HG03095 (cell line): ENCODE data around the gene CCDC90B.

Experiments
- ATAC-seq: cut with Tn5 transposase; IDR thresholded peaks from one replicate; pipeline ENCODE4 v1.9.1; 2021; ENCODE audit warnings: moderate library complexity; ENCODE audit not compliant: unreplicated experiment

The CCDC90B gene

DNA sequence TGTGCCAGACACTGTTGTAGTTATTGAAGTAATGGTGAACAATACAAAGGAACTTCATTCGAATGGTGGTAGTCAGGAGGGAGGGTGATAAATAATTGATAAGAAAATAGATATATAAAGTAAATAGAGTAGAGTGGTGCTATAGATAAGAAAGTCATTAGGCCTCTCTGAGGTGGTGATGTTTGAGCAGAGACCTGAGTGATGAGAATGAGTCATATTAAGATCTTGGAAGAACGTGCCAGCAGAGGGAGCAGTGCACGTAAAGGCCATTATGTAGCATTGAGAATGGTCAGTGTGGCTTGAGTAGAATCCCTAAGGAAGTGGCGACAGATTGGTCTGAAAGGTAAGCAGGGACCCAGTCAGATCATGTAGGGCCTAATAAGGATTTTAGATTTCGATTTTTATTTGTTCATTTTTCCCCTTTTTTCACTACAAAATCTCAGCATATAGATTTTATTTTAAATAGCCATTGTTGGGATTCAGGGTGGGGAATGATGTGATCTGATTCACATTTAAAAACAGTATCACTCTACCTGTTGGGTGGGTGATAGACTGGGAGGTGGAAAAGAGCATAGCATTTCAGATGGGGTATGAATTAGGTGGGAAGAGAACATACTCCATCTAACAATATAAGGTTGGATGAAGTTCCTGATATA lies 44.7 kb downstream of the CCDC90B start:
- peak; percentile 72 for ATAC-seq

DNA sequence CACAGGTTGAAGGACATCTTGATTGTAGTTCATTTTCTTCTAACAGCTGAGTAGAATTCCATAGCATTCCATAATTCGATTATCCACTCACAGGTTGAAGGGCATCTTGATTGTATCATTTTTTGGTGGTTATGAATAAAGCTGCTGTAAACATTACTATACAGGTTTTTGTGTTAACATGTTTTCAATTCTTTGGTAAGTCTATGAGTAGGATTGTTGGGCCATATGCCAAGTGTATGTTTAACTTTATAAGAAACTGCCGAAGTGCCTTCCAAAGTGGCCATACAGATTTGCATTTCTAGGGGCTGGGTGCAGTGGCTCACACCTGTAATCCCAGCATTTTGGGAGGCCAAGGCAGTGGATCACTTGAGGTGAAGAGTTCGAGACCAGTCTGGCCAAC lies 48.1 kb downstream of the CCDC90B start:
- no peak for ATAC-seq

DNA sequence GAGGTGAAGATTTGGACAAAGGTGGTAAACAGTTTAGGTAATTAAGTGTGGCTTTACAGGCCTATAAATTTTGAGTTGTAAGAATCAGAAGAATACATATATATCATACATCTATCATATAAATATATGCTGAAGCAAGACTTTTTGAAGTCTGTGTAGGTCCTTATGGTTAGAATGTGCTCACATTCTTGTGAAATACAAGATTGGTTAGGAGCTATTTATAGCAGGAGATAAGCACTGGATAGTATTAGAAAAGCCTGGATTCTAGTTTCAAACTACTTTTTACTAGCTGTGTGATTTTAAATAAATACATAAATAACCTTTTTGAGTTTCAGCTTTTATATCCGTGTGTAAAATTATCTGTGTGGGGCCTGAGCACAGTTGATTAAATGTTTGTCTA lies 50.3 kb downstream of the CCDC90B start:
- no peak for ATAC-seq

DNA sequence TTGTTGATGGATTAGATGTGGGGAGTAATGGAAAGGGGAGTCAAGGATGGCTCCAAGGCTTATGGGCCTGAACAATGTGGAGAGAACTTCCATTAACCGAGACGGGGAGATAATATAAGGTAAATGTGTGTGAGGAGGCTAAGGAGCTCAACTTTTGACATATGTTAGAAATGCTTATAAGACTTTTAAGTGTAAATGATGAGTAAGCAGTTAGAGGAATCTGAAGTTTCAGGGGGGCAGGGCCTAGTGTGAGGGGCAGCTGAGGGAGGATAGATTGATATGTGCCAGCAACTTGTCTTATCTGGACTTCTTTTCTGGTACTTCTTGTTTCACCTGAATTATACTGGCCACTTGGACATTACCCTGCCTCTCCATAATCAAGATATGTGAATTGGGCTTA lies 62.7 kb downstream of the CCDC90B start:
- no peak for ATAC-seq

DNA sequence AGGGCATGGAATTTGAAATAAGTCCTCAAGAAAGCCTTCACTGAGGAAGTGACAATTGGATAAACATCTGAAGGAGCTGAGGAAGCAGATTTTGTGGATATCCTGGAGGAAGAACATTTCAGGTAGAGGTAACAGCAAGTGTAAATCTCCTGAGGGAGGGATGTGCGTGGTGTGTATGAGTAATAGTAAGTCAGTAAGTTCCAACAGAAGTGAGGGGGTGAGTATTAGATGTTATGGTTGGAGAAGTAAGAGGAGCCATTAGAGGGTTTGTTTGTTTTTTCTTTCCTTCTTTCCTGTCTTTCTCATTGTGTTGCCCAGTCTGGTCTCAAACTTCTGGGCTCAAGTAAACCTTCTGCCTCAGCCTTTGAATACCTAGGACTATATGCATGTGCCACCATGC lies 63.7 kb downstream of the CCDC90B start:
- ATAC-seq = no peak

DNA sequence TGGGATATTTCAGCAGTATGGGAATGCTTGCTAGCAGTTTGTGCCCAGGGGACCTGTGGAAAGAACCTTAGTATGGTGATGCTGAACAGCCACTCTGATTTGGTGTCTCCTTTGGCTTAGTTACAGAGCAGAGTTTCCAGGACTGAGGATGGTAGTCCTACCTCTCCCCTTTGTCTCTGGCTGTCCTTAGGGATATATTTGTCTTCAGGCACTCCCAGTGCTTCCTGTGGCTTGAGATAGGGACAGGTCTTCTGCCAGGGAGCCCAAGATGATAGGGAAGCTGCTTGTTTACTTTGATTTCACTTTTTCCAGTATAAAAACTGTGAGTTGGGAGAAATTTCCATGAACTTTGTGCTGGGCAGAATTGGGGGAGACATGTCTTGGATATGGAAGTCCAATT lies 64.5 kb downstream of the CCDC90B start:
- ATAC-seq = no peak

DNA sequence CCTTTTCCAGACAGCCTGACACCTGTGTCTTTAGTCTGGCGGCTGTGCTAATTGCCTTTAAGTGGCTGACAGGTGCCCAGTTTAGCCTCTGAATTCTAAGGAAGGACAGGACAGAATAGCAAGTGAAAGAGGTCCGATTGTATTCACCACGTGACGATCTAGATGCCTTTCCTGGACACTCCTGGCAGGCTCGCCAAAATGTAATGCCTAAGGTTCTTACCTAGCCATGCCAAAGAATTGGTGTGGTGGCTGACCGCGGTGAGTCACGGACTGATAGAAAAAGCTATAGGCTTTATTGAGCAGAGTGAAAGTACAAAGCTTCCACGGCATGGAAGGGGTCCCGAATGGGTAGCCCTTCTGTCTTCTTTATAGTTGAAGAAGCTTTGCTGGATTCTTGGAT lies 65.9 kb downstream of the CCDC90B start:
- no peak for ATAC-seq

DNA sequence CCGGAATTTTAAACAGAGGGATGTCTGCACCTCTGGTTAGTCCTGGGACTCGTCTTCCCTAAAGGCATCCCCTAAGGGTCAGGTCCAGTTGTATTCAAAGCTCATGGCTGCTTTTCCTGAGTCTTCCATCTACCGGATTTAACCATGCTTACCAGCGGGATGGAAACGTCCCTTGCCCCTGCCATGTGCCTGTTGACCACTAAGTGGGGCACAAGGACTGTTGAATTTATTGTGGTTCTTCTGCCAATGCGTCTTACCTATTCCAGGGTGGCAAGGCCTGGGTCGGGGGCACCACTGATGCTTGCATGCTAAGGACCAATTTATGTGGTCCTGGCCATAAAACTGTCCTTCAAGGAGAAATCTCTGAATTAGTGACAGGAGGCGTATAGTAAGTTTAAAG lies 67.1 kb downstream of the CCDC90B start:
- ATAC-seq = no peak
